Endothelial cell of umbilical vein (primary cell): ENCODE data around the gene TSHZ3.

Experiments used
- CTCF ChIP-seq, 2 donors: IDR thresholded peaks; 1 replicate in 1 of 2; 2 replicates in 1 of 2; pipeline ENCODE4 v1.5.1; 2011; ENCODE audit warnings: low read length in 2 of 2, mild to moderate bottlenecking in 2 of 2, moderate library complexity in 2 of 2, control low read depth in 1 of 2, inconsistent platforms in 1 of 2, low read depth in 1 of 2; ENCODE audit not compliant: insufficient read depth in 1 of 2; ENCODE audit errors: extremely low read depth in 1 of 2
- MAX ChIP-seq: IDR thresholded peaks from 2 replicates; pipeline ENCODE4 v1.6.1; 2011; ENCODE audit not compliant: insufficient read depth, insufficient read length
- POLR2AphosphoS5 ChIP-seq: IDR thresholded peaks from 2 replicates; pipeline ENCODE4 v1.6.1; 2012; ENCODE audit warnings: low read depth, mild to moderate bottlenecking, control low read depth, low read length, moderate library complexity; ENCODE audit not compliant: insufficient read depth

GRCh38 chr19:31257025-31257424 is 92.2 kb downstream of the TSHZ3 start:
- TF ChIP-seq CTCF (IDR thresholded peaks at IDR 0.05; ENCODE audit: extremely low read depth in 1 of 2, insufficient read depth in 1 of 2, low read depth in 1 of 2, low read length in 2 of 2) (no peak), POLR2AphosphoS5 (no peak), MAX (no peak)
